Skeletal muscle tissue (tissue), 4 donors: Measurements from ENCODE around the gene SLC39A1. TPM values are rescaled to one million over a fixed set of nuclear protein-coding genes. Genes with fewer than 3 reads are reported as not detected.
"Not testable (repeated sequence)": the region's sequence is repeated elsewhere in the genome, so short reads cannot be mapped to it uniquely, and the experiment has no call there.

Experiments
- H3K27ac ChIP-seq: one replicate; pipeline ENCODE4 v1.7.0; 2013; ENCODE audit warnings: mild to moderate bottlenecking, low read depth, low read length, inconsistent platforms
- H3K27me3 ChIP-seq, 3 donors: one replicate each; pipeline ENCODE4 v1.7.0; 2013; ENCODE audit warnings: low read length in 3 of 3; ENCODE audit not compliant: control insufficient read depth in 3 of 3, insufficient read depth in 3 of 3
- H3K36me3 ChIP-seq, 3 donors: one replicate each; pipeline ENCODE4 v1.7.0; 2013; ENCODE audit warnings: low read length in 3 of 3; ENCODE audit not compliant: control insufficient read depth in 3 of 3, insufficient read depth in 3 of 3
- H3K4me1 ChIP-seq, 3 donors: one replicate each; pipeline ENCODE4 v1.7.0; 2013; ENCODE audit warnings: low read length in 3 of 3, mild to moderate bottlenecking in 3 of 3; ENCODE audit not compliant: control insufficient read depth in 3 of 3, insufficient read depth in 3 of 3
- H3K4me3 ChIP-seq, 3 donors: one replicate each; pipeline ENCODE4 v1.7.0; 2013; ENCODE audit warnings: low read length in 3 of 3
- H3K9ac ChIP-seq, 3 donors: one replicate each; pipeline ENCODE4 v1.7.0; 2013; ENCODE audit warnings: low read length in 3 of 3, mild to moderate bottlenecking in 3 of 3, moderate library complexity in 2 of 3, low read depth in 1 of 3
- H3K9me3 ChIP-seq, 3 donors: one replicate each; pipeline ENCODE4 v1.7.0; 2013; ENCODE audit warnings: low read length in 3 of 3; ENCODE audit not compliant: control insufficient read depth in 3 of 3
- total RNA-seq: library from RNA; depleted of rRNA; stranded (reverse); fragments of >200 nt; gene quantifications from one replicate; pipeline ENCODE4 v1.2.3, GENCODE V29; 2014
- donor health status: Osteomylitis.

SLC39A1 gene, protein sequence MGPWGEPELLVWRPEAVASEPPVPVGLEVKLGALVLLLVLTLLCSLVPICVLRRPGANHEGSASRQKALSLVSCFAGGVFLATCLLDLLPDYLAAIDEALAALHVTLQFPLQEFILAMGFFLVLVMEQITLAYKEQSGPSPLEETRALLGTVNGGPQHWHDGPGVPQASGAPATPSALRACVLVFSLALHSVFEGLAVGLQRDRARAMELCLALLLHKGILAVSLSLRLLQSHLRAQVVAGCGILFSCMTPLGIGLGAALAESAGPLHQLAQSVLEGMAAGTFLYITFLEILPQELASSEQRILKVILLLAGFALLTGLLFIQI
- 40.2 TPM for total RNA-seq

- peak within 1 kb of the TSS; percentile 85 to 92 (median 91) for H3K9ac ChIP-seq
- peaks cover 61 to 73% (median 65%) of the 10 kb centered on the region in 3 donors for H3K4me1 ChIP-seq
- H3K4me3 ChIP-seq: peak within 1 kb of the TSS; percentile 79 to 94 (median 93)
Measured at GRCh38 chr1:153963030-153963849, at the start of gene SLC39A1. Gene SLC39A1, minus strand, starts transcription at chr1:153963537. Its CDS starts 822 bp downstream, at chr1:153962715.

DNA sequence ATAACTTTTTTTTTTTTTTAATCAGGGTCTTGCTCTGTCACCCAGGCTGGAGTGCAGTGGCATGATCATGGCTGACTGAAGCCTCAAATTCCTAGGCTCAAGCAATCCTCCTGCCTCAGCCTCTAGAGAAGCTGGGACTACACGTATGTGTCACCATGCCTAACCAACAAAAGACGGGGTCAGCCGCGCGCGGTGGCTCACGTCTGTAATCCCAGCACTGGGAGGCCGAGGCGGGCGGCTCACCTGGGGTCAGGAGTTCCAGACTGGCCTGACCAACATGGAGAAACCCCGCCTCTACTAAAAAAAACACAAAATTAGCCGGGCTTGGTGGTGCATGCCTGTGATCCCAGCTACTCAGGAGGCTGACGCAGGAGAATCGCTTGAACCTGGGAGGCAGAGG, 49.2 kb upstream of the SLC39A1 start:
- H3K4me3 ChIP-seq, H3K9me3 ChIP-seq, H3K9ac ChIP-seq, H3K4me1 ChIP-seq, H3K27me3 ChIP-seq, H3K36me3 ChIP-seq, H3K27ac ChIP-seq: not testable (repeated sequence)

More at GRCh38 chr1:153963030-153963849, at the start of gene SLC39A1:
- Histone ChIP-seq H3K27ac (peak within 1 kb of the TSS; percentile 94), H3K9me3 (no peaks in the 10 kb centered on the region), H3K27me3 (no peaks in the 10 kb centered on the region), H3K36me3 (peaks cover 12 to 19% (median 18%) of the 10 kb centered on the region in 3 donors)

- Histone ChIP-seq H3K9me3 (no peaks in the 10 kb centered on the region), H3K27me3 (no peaks in the 10 kb centered on the region), H3K9ac (no peak overlapping the region), H3K4me3 (no peak overlapping the region), H3K4me1 (no peaks in the 10 kb centered on the region), H3K27ac (no peak overlapping the region), H3K36me3 (no peaks in the 10 kb centered on the region)
Measured at GRCh38 chr1:154012129-154012528, 48.8 kb upstream of the SLC39A1 start.

GRCh38 chr1:154006136-154006535, 42.8 kb upstream of the SLC39A1 start:
- Histone ChIP-seq H3K4me1 (no peaks in the 10 kb centered on the region), H3K36me3 (no peaks in the 10 kb centered on the region), H3K27ac (no peak overlapping the region), H3K27me3 (no peaks in the 10 kb centered on the region), H3K4me3 (no peak overlapping the region), H3K9me3 (no peaks in the 10 kb centered on the region), H3K9ac (no peak overlapping the region)

DNA sequence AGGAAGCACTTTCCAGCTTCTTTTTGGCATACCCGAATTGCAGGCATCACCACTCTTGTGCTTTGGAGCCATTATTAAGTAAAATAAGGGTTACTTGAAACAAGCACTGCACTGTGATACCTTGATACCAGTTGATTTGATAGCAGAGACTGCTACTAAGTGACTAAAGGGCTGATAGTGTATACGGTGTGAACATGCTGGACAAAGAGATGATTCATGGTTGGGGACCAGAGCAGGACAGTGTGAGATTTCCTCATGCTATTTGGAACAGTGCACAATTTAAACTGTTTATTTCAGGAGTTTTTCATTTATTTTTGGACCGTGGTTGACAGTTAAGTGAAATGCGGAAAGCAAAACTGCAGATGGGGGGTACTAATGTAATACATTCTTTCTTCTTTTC, 37.1 kb upstream of the SLC39A1 start:
- Histone ChIP-seq H3K27ac (no peak overlapping the region), H3K4me1 (no peaks in the 10 kb centered on the region), H3K36me3 (peaks cover 0 to 1% (median 0%) of the 10 kb centered on the region in 3 donors), H3K9ac (no peak overlapping the region), H3K9me3 (no peaks in the 10 kb centered on the region), H3K4me3 (no peak overlapping the region), H3K27me3 (no peaks in the 10 kb centered on the region)

DNA sequence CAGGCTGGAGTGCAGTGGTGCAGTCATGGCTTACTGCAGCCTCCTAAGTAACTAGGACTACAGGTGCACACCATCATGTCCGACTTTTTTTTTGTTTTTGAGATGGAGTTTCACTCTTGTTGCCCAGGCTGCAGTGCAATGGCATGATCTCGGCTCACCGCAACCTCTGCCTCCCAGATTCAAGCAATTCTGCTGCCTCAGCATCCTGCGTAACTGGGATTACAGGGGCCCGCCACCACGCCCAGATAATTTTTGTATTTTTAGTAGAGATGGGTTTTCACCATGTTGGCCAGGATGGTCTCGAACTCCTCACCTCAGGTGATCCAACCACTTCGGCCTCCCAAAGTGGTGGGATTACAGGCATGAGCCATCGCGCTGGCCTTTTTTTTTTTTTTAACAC, 33.5 kb upstream of the SLC39A1 start:
- H3K4me3 ChIP-seq, H3K9me3 ChIP-seq, H3K27me3 ChIP-seq, H3K27ac ChIP-seq, H3K9ac ChIP-seq: not testable (repeated sequence)
- H3K4me1 ChIP-seq: peaks cover 10 to 17% (median 11%) of the 10 kb centered on the region in 3 donors
- peaks cover 16 to 31% (median 18%) of the 10 kb centered on the region in 3 donors for H3K36me3 ChIP-seq

DNA sequence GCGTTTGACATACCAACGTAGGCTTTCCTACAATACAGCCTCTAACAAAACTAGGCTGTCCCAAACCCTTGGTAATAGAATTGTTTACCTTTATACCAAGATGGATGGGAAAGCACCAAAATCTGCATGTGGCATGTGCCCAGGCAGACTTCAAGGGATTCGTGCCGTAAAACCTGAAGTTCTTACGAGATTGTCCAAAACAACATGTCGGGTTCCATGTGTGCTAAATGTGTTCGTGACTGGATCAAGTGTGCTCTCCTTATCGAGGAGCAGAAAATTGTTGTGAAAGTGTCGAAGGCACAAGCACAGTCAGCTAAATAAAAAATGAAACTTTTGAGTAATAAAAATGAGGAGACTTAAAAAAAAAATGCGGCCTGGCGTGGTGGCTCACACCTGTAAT, 32.3 kb upstream of the SLC39A1 start:
- H3K27ac ChIP-seq: no peak overlapping the region
- H3K9me3 ChIP-seq: no peaks in the 10 kb centered on the region
- peaks cover 19 to 37% (median 24%) of the 10 kb centered on the region in 3 donors for H3K36me3 ChIP-seq
- no peak overlapping the region for H3K9ac ChIP-seq
- H3K27me3 ChIP-seq: no peaks in the 10 kb centered on the region
- H3K4me3 ChIP-seq: no peak overlapping the region
- H3K4me1 ChIP-seq: peaks cover 16 to 26% (median 18%) of the 10 kb centered on the region in 3 donors

GRCh38 chr1:153995202-153995601, 31.9 kb upstream of the SLC39A1 start:
- H3K9me3 ChIP-seq: no peaks in the 10 kb centered on the region
- H3K4me1 ChIP-seq: peaks cover 16 to 26% (median 20%) of the 10 kb centered on the region in 3 donors
- no peak overlapping the region for H3K4me3 ChIP-seq
- H3K36me3 ChIP-seq: peaks cover 19 to 37% (median 25%) of the 10 kb centered on the region in 3 donors
- no peak overlapping the region for H3K9ac ChIP-seq
- no peaks in the 10 kb centered on the region for H3K27me3 ChIP-seq
- no peak overlapping the region for H3K27ac ChIP-seq

- H3K4me3 ChIP-seq: peak overlapping the region; percentile 76 to 99 (median 97)
- H3K36me3 ChIP-seq: peaks cover 19 to 37% (median 25%) of the 10 kb centered on the region in 3 donors
- no peaks in the 10 kb centered on the region for H3K9me3 ChIP-seq
- no peaks in the 10 kb centered on the region for H3K27me3 ChIP-seq
- H3K4me1 ChIP-seq: peaks cover 19 to 29% (median 23%) of the 10 kb centered on the region in 3 donors
- H3K9ac ChIP-seq: peak overlapping the region; percentile 85 to 99 (median 97)
- H3K27ac ChIP-seq: no peak overlapping the region
Measured at GRCh38 chr1:153991806-153992205, 28.5 kb upstream of the SLC39A1 start.
